GM12874 (cell line): ENCODE results near the gene SLC25A26.

Experiments
- TF ChIP-seq, protein P1 (sequence below): IDR thresholded peaks from 2 replicates; pipeline ENCODE4 v1.5.1; 2011; ENCODE audit warnings: low read depth, mild to moderate bottlenecking, control low read depth, low read length, moderate library complexity; ENCODE audit not compliant: insufficient read depth

SLC25A26 gene

DNA sequence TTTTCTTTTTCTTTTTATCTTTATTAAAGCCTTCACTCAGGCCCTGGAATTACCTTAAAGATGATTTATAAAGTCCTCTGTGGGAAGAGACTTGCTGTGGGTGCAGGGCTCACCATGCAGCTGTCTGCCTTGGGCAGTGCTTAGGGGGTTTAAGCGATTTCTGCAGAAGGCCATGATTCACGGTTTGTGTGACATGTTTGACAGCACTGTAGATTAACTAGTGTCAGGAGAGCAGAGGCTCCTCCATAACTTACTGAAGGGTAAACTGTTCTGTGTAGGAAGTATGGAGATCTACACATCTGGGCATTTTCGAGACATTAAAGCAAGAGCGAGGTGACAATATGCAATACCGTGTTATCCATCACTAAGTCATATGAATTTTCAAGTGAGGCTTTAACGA, 142.3 kb downstream of the SLC25A26 start:
- TF ChIP-seq, protein P1, sequence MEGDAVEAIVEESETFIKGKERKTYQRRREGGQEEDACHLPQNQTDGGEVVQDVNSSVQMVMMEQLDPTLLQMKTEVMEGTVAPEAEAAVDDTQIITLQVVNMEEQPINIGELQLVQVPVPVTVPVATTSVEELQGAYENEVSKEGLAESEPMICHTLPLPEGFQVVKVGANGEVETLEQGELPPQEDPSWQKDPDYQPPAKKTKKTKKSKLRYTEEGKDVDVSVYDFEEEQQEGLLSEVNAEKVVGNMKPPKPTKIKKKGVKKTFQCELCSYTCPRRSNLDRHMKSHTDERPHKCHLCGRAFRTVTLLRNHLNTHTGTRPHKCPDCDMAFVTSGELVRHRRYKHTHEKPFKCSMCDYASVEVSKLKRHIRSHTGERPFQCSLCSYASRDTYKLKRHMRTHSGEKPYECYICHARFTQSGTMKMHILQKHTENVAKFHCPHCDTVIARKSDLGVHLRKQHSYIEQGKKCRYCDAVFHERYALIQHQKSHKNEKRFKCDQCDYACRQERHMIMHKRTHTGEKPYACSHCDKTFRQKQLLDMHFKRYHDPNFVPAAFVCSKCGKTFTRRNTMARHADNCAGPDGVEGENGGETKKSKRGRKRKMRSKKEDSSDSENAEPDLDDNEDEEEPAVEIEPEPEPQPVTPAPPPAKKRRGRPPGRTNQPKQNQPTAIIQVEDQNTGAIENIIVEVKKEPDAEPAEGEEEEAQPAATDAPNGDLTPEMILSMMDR: no peak

DNA sequence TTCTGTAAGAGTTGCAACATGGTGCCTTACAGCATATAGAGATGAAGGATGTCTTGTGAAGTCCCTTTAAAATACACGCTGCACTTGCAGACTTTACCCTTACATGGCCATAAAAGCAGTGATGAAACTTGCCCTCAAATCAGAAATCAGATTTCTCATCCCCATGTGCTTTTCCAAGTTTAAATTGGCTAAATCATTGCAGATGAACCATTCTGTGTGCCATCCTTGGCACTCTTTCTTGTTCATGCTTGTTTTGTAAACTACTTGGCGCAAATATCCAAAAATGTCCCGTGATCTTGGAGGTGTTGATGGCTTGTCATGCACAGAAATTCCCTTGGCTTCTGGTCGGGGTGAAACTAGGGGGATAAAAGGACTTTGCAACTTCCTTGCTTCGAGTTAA, 144.3 kb downstream of the SLC25A26 start:
- TF ChIP-seq, protein P1: no peak

DNA sequence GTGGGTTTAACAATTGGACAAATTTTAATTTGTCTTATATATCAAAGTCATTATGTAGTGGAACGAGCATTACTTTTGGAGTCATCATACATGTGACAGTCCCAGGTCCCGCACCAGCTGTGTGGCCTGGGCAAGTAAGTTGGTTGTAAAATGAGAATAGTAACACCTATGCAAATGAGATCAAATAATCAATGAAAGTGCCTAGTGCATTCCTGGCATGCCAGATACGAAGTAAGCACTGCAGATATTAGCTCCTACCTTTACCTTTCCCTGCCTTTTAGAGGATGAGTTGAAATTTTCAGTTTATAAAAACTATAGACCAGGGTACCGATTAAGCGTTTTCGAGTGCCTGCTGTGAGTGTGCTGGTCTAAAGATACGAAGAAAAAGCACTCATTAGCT, 145.9 kb downstream of the SLC25A26 start:
- TF ChIP-seq, protein P1: no peak

DNA sequence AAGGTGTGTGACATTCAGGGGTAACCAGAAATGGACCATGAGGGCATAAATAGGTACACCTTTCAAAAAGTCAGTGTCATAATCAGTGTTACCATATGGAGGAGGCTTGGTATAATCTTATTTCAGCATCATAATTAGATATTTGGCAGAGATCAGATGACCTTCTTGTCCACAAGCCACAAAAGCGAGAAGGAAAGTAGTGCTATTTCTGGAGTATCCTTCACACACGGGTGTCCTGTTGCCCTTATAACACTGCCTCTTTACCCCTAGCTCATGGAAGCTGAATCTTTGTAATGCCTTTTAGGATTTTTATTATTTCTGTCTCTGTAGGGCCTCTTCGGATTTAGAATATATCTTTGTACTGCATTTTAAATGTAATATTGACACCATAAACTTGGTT, 147.2 kb downstream of the SLC25A26 start:
- TF ChIP-seq, protein P1: no peak

DNA sequence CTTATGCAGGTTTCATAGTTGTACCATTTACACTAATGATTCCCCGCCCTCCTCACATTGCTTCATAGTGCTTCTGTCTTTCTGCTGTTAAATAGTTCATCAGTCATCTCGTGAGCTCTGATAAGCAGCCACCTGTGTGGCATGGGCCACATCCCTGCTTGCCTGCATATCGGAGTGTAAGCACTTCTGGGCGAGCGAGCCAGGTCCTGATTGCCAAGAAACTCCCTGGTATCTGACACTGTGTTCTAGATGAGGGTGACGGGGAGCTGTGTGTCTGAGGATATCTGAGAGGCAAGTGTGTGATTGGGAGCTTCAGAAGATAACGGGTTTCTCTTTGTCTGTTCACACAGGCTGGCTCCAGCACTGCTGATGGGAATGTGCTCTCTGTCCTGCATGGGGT, 149.4 kb downstream of the SLC25A26 start:
- TF ChIP-seq, protein P1: no peak

DNA sequence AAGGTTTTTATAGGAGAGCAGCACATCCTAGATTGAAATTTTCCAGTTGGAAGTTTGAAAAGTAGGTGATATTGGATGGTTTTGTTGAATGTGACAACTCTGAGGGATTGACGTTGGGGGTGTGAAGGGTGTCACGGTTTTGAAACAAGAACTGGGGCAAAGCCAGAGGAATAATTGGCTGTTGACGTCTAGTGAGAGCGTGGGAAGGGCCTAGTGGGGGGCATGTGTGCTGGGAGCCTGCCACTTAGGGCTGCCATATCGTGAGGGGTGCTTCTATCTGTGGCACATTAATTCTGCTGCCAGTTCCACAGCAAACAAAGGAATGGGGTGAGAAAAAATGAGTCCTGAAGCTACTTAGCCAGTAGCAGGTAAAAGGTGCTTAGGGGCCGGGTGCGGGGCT, 150.6 kb downstream of the SLC25A26 start:
- TF ChIP-seq, protein P1: no peak

DNA sequence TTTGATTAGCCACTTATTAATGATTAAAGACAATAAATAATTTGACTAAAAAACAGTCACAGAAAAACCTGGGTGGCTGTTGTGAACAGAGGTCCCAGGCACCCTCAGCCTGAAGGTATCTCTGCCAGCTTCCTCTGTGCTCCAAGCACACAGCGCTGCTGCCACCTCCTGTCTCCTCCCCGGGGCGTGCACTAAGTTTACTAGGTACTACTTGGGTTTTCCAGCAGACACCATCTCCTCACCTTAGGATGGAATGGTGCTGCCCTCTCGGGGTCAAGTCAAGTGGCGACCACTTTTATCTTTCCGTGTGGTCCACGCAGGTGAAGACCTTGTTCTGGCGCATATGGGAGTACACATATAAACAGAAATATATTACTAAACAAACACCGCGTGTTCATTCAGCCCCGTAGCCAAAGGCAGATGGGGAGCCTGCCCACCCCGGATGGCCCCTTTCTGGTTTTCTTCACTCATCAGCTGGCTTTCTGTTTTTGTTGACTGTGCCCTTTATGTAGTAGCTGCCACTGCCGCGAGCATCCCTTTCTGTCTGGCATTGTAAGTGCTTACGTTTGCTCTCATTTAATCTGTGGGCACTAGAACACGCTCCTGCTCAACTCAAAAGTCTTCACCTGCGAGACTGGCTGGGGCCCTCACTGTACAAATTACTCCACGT, 152.0 kb downstream of the SLC25A26 start:
- TF ChIP-seq, protein P1: 0 out of 2 replicates have a peak, but pooled peaks have one; percentile 4
